CD14-positive monocyte (primary cell): Measurements from ENCODE around the gene ZFPM1. TPM values are rescaled to one million over a fixed set of nuclear protein-coding genes. Genes with fewer than 3 reads are reported as not detected.

Source experiments
- DNase-seq, 3 donors: peaks; one replicate each; pipeline ENCODE4 v3.0.0-alpha.2; 2011 to 2022
- H2AFZ ChIP-seq: 2 replicates; pipeline ENCODE4 v1.6.0; 2012; ENCODE audit warnings: mild to moderate bottlenecking, low read depth, low read length, inconsistent platforms; ENCODE audit not compliant: insufficient read depth, poor library complexity, severe bottlenecking
- H3K27ac ChIP-seq, 2 donors: 1 replicate in 1 of 2; 2 replicates in 1 of 2; pipeline ENCODE4 v1.5.1; 2012 to 2013; ENCODE audit warnings: low read length in 2 of 2, control low read depth in 1 of 2, inconsistent platforms in 1 of 2, low read depth in 1 of 2, mild to moderate bottlenecking in 1 of 2
- H3K27me3 ChIP-seq, 2 donors: one replicate each; pipeline versions ENCODE4 v1.6.0 to v1.6.1; 2011 to 2013; ENCODE audit warnings: low read length in 2 of 2; ENCODE audit not compliant: control insufficient read depth in 2 of 2, insufficient read depth in 2 of 2
- H3K36me3 ChIP-seq, 2 donors: replicated peaks in 1 of 2; 1 replicate in 1 of 2; 2 replicates in 1 of 2; pipeline versions ENCODE4 v1.5.1 to v1.6.1; 2012 to 2013; ENCODE audit warnings: low read length in 2 of 2, control low read depth in 1 of 2, inconsistent platforms in 1 of 2, mild to moderate bottlenecking in 1 of 2; ENCODE audit not compliant: insufficient read depth in 2 of 2, control insufficient read depth in 1 of 2
- H3K4me1 ChIP-seq, 2 donors: 1 replicate in 1 of 2; 2 replicates in 1 of 2; pipeline versions ENCODE4 v1.5.1 to v1.6.1; 2012 to 2013; ENCODE audit warnings: low read length in 2 of 2, control low read depth in 1 of 2, inconsistent platforms in 1 of 2, mild to moderate bottlenecking in 1 of 2, moderate library complexity in 1 of 2; ENCODE audit not compliant: insufficient read depth in 2 of 2, control insufficient read depth in 1 of 2
- H3K4me2 ChIP-seq: replicated peaks from 2 replicates; pipeline ENCODE3; 2012; ENCODE audit warnings: low read length, moderate library complexity, mild to moderate bottlenecking; ENCODE audit not compliant: poor library complexity, severe bottlenecking; ENCODE audit errors: extremely low read depth
- H3K4me3 ChIP-seq, 3 experiments: fragments of 200-600 bp in 1 of 3; sonication (generic) in 1 of 3; replicated peaks in 1 of 3; 1 replicate in 2 of 3; 2 replicates in 1 of 3; pipeline ENCODE4 v1.5.1; 2011 to 2013; ENCODE audit warnings: low read length in 3 of 3, mild to moderate bottlenecking in 3 of 3, control low read depth in 2 of 3, low read depth in 2 of 3, inconsistent platforms in 1 of 3, moderate library complexity in 1 of 3
- H3K79me2 ChIP-seq: 2 replicates; pipeline ENCODE4 v1.6.0; 2012; ENCODE audit warnings: mild to moderate bottlenecking, control low read depth, inconsistent platforms, low read length, moderate library complexity; ENCODE audit not compliant: insufficient read depth
- H3K9ac ChIP-seq: 2 replicates; pipeline ENCODE4 v1.6.0; 2017; ENCODE audit warnings: low read length, mild to moderate bottlenecking; ENCODE audit not compliant: insufficient read depth, poor library complexity, severe bottlenecking
- H3K9me3 ChIP-seq, 2 donors: replicated peaks in 1 of 2; 1 replicate in 1 of 2; 2 replicates in 1 of 2; pipeline versions ENCODE4 v1.5.1 to v1.6.1; 2012 to 2013; ENCODE audit warnings: low read length in 2 of 2, control low read depth in 1 of 2; ENCODE audit not compliant: control insufficient read depth in 1 of 2, insufficient read depth in 1 of 2
- H4K20me1 ChIP-seq: 2 replicates; pipeline ENCODE4 v1.6.0; 2012; ENCODE audit warnings: mild to moderate bottlenecking, low read length, control low read depth, moderate library complexity; ENCODE audit not compliant: insufficient read depth
- H3K27ac Mint-ChIP-seq, 7 donors: one replicate each; pipeline ENCODE4 v1.8.0; 2020; ENCODE audit warnings: mild to moderate bottlenecking in 7 of 7, mixed read lengths in 7 of 7, moderate library complexity in 6 of 7, inconsistent platforms in 2 of 7
- H3K27me3 Mint-ChIP-seq, 3 donors: one replicate each; pipeline ENCODE4 v1.8.0; 2021 to 2022; ENCODE audit warnings: low read depth in 3 of 3, mild to moderate bottlenecking in 3 of 3, mixed read lengths in 3 of 3, moderate library complexity in 3 of 3, inconsistent platforms in 1 of 3
- H3K36me3 Mint-ChIP-seq, 2 donors: one replicate each; pipeline ENCODE4 v1.8.0; 2020; ENCODE audit warnings: mixed read lengths in 2 of 2, inconsistent platforms in 1 of 2, mild to moderate bottlenecking in 1 of 2
- H3K4me1 Mint-ChIP-seq: one replicate; pipeline ENCODE4 v1.8.0; 2020; ENCODE audit warnings: mild to moderate bottlenecking, mixed read lengths
- H3K4me3 Mint-ChIP-seq, 2 donors: one replicate each; pipeline ENCODE4 v1.8.0; 2020; ENCODE audit warnings: mild to moderate bottlenecking in 2 of 2, mixed read lengths in 2 of 2, moderate library complexity in 1 of 2
- H3K9me3 Mint-ChIP-seq, 7 donors: one replicate each; pipeline ENCODE4 v1.8.0; 2020 to 2022; ENCODE audit warnings: mixed read lengths in 7 of 7, mild to moderate bottlenecking in 6 of 7, moderate library complexity in 6 of 7, inconsistent platforms in 2 of 7
- whole genome bisulfite sequencing: methylation state at CpG from one replicate; pipeline ENCODE4 v1.1.5; 2013; ENCODE audit warnings: missing lambda C conversion rate; ENCODE audit not compliant: insufficient coverage; 5-methylcytosine and 5-hydroxymethylcytosine counted together
- intact Hi-C, 2 donors: fragments of 100-400 bp; cut with micrococcal nuclease; formaldehyde crosslinking; loops; one replicate each; pipeline versions ENCODE4 v1.15.0 to v1.15.1; 2023
- polyA plus RNA-seq, 3 donors: library from polyadenylated mRNA; depleted of rRNA in 1 of 3; unstranded in 2 of 3; stranded (reverse) in 1 of 3; fragments of 300-500 nt in 2 of 3; fragments of >200 nt in 1 of 3; fragmentation: Illumina TruSeq in 2 of 3; gene quantifications; 1 replicate in 2 of 3; 2 replicates in 1 of 3; pipeline ENCODE4 v1.2.3, GENCODE V29; 2012 to 2021
- TF ChIP-seq, protein P1 (sequence below): fragments of 200-600 bp; IDR thresholded peaks from one replicate; pipeline ENCODE4 v1.8.0; 2022; ENCODE audit warnings: antibody characterized with exemption, mild to moderate bottlenecking

ZFPM1 gene
- polyA plus RNA-seq, 3 donors, result 0.04 to 0.19 (median 0.12) TPM

DNA sequence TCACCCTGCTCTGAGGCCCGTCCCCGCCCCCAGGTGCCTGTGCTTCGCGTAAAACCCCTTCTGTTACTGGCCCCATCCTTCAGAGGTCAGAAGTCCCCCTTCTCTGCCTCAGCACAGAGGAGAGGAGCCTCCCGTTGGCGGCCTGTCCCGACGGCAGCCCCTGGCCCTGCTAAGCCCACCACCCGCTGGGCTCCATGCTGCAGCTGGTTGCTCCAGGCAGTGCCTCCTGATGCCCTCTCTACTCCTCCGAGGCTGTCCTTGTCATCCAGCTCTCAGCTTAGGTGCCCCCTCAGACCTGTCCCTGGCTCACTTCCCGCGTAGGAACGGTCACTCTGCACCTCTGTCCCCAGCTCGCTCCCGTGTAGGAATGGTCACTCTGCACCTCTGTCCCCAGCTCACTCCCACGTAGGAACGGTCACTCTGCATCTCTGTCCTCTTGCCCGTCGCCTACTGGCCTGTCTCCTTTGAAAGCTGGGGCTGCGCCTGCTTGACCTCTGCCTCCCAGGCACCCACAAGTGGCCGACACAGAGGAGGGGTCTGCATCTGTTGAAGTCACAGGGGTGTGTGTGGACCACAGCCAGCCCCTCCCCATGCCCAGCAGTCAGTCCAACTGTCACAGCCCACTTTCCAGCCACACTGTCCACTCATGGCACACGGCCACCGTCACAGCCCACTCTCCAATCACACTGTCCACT is 85.4 kb downstream of the ZFPM1 start:
- WGBS, result 75% methylated on average over 23 of the region's 23 CpGs
- no peak overlapping the region for H3K4me3 Mint-ChIP-seq
- TF ChIP-seq, protein P1, sequence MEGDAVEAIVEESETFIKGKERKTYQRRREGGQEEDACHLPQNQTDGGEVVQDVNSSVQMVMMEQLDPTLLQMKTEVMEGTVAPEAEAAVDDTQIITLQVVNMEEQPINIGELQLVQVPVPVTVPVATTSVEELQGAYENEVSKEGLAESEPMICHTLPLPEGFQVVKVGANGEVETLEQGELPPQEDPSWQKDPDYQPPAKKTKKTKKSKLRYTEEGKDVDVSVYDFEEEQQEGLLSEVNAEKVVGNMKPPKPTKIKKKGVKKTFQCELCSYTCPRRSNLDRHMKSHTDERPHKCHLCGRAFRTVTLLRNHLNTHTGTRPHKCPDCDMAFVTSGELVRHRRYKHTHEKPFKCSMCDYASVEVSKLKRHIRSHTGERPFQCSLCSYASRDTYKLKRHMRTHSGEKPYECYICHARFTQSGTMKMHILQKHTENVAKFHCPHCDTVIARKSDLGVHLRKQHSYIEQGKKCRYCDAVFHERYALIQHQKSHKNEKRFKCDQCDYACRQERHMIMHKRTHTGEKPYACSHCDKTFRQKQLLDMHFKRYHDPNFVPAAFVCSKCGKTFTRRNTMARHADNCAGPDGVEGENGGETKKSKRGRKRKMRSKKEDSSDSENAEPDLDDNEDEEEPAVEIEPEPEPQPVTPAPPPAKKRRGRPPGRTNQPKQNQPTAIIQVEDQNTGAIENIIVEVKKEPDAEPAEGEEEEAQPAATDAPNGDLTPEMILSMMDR, result no peak
- peaks cover 10 to 21% (median 19%) of the 10 kb centered on the region in 7 donors for H3K9me3 Mint-ChIP-seq
- no peaks in the 10 kb centered on the region for H3K36me3 Mint-ChIP-seq
- peaks cover 0 to 18% of the 10 kb centered on the region in 2 donors for H3K27me3 ChIP-seq
- H3K27ac Mint-ChIP-seq, result peak overlapping the region in 1 of 7 donors; percentile 20
- no peak for DNase-seq
- H2AFZ ChIP-seq, result no peak overlapping the region
- intact Hi-C loops, result no loop called here
- peaks cover 20 to 32% (median 28%) of the 10 kb centered on the region in 3 donors for H3K27me3 Mint-ChIP-seq
- no peak overlapping the region for H3K9ac ChIP-seq
- H3K27ac ChIP-seq, result no peak overlapping the region
- no peaks in the 10 kb centered on the region for H3K36me3 ChIP-seq
- H3K79me2 ChIP-seq, result peaks cover 3% of the 10 kb centered on the region
- H3K4me2 ChIP-seq, result no peak overlapping the region
- H3K4me1 Mint-ChIP-seq, result peaks cover 10% of the 10 kb centered on the region
- H3K4me1 ChIP-seq, result peaks cover 9 to 10% of the 10 kb centered on the region in 2 donors
- H4K20me1 ChIP-seq, result peaks cover 5% of the 10 kb centered on the region
- peaks cover 16 to 17% of the 10 kb centered on the region in 2 donors for H3K9me3 ChIP-seq
- no peak overlapping the region for H3K4me3 ChIP-seq

DNA sequence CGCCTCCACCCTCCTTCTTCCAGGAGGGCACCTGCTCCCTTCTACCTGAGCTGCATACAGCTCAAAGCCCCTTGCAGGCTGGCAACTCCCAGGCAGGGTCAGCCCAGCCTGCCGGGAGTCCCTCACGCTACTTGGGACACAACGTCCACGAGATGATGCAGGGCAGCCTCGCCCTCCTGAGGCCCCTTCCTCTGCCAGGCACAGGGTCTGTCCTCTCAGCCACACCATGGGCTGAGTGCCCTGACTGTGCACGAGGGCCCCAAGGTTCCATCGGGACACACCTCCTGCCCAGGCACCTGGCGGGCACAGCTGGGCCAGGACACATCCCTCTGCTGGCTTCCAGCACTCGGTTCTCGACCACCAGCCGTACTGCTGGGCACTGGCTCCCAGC is 86.2 kb downstream of the ZFPM1 start:
- H3K27me3 Mint-ChIP-seq, result peaks cover 20 to 33% (median 28%) of the 10 kb centered on the region in 3 donors

More for the DNA sequence above, 86.2 kb downstream of the ZFPM1 start:
- Mint-ChIP-seq H3K27ac (peak overlapping the region in 1 of 7 donors; percentile 30), H3K4me3 (no peak overlapping the region), H3K4me1 (peaks cover 10% of the 10 kb centered on the region), H3K36me3 (no peaks in the 10 kb centered on the region), H3K9me3 (peaks cover 15 to 28% (median 26%) of the 10 kb centered on the region in 7 donors)
- Histone ChIP-seq H3K9ac (no peak overlapping the region), H3K9me3 (peaks cover 24% of the 10 kb centered on the region in 2 donors), H3K27ac (no peak overlapping the region), H4K20me1 (peaks cover 5% of the 10 kb centered on the region), H3K4me2 (no peak overlapping the region), H3K27me3 (peaks cover 0 to 18% of the 10 kb centered on the region in 2 donors), H3K36me3 (no peaks in the 10 kb centered on the region), H2AFZ (no peak overlapping the region), H3K4me1 (peaks cover 9 to 10% of the 10 kb centered on the region in 2 donors), H3K79me2 (peaks cover 3% of the 10 kb centered on the region), H3K4me3 (no peak overlapping the region)
- 75% methylated on average over 10 of the region's 12 CpGs for WGBS
- DNase-seq, result no peak
- intact Hi-C loops, result no loop called here
- TF ChIP-seq, protein P1, result no peak
